GM23248 (cell line): ENCODE data around the gene CCDC112. TPM values are rescaled to one million over a fixed set of nuclear protein-coding genes. Genes with fewer than 3 reads are reported as not detected.

ENCODE experiments used
- DNase-seq: peaks from one replicate; pipeline ENCODE4 v3.0.0-alpha.2; 2015
- H2AFZ ChIP-seq: fragments of 200-600 bp; sonication (generic); 2 replicates; pipeline ENCODE4 v1.6.1; 2016; ENCODE audit warnings: antibody characterized with exemption
- H3F3A ChIP-seq: fragments of 200-600 bp; sonication (generic); 2 replicates; pipeline ENCODE4 v1.6.1; 2016; ENCODE audit warnings: mild to moderate bottlenecking, antibody characterized with exemption, mixed run types; ENCODE audit not compliant: insufficient read depth
- H3K27ac ChIP-seq: fragments of 200-600 bp; sonication (generic); 2 replicates; pipeline ENCODE4 v1.5.1; 2016; ENCODE audit warnings: mild to moderate bottlenecking
- H3K27me3 ChIP-seq: fragments of 200-600 bp; sonication (generic); replicated peaks from 2 replicates; pipeline ENCODE4 v1.6.1; 2016; ENCODE audit warnings: mild to moderate bottlenecking; ENCODE audit not compliant: insufficient read depth
- H3K36me3 ChIP-seq: fragments of 200-600 bp; sonication (generic); 2 replicates; pipeline ENCODE4 v1.6.1; 2016; ENCODE audit warnings: low read depth, mild to moderate bottlenecking
- H3K4me1 ChIP-seq: fragments of 200-600 bp; sonication (generic); 2 replicates; pipeline ENCODE4 v1.6.1; 2016; ENCODE audit warnings: mild to moderate bottlenecking; ENCODE audit not compliant: insufficient read depth
- H3K4me2 ChIP-seq: fragments of 200-600 bp; sonication (generic); one replicate; pipeline ENCODE4 v1.6.1; 2016; ENCODE audit warnings: mild to moderate bottlenecking; ENCODE audit not compliant: unreplicated experiment
- H3K4me3 ChIP-seq: fragments of 200-600 bp; sonication (generic); 2 replicates; pipeline ENCODE4 v1.5.1; 2016; ENCODE audit warnings: mild to moderate bottlenecking
- H3K79me2 ChIP-seq: fragments of 200-600 bp; sonication (generic); 2 replicates; pipeline ENCODE4 v1.6.1; 2016; ENCODE audit warnings: mild to moderate bottlenecking; ENCODE audit not compliant: insufficient read depth
- H3K9ac ChIP-seq: fragments of 200-600 bp; sonication (generic); 2 replicates; pipeline ENCODE4 v1.6.1; 2016; ENCODE audit warnings: mild to moderate bottlenecking
- H3K9me2 ChIP-seq: fragments of 200-600 bp; sonication (generic); 2 replicates; pipeline ENCODE4 v1.6.1; 2016; ENCODE audit warnings: mixed run types, mild to moderate bottlenecking, moderate library complexity; ENCODE audit not compliant: insufficient read depth
- H3K9me3 ChIP-seq: fragments of 200-600 bp; sonication (generic); one replicate; pipeline ENCODE4 v1.6.1; 2017; ENCODE audit warnings: low read depth
- H4K20me1 ChIP-seq: fragments of 200-600 bp; sonication (generic); 2 replicates; pipeline ENCODE4 v1.6.0; 2016; ENCODE audit not compliant: insufficient read depth
- EZH2 ChIP-seq: fragments of 200-600 bp; sonication (generic); IDR thresholded peaks from 2 replicates; pipeline ENCODE4 v1.6.1; 2018; ENCODE audit warnings: antibody characterized with exemption, mild to moderate bottlenecking; ENCODE audit not compliant: insufficient read depth, poor library complexity, severe bottlenecking
- EZH2phosphoT487 ChIP-seq: fragments of 200-600 bp; sonication (generic); IDR thresholded peaks from 2 replicates; pipeline ENCODE4 v1.6.1; 2018; ENCODE audit warnings: antibody characterized with exemption, moderate library complexity, mild to moderate bottlenecking, low read depth; ENCODE audit not compliant: insufficient read depth
- WGBS, 2 experiments: methylation state at CpG; one replicate each; pipeline ENCODE4 v1.1.6; 2015 to 2017; ENCODE audit warnings: low lambda C conversion rate in 2 of 2, low coverage in 1 of 2; ENCODE audit errors: missing lambda C conversion rate in 2 of 2; 5-methylcytosine and 5-hydroxymethylcytosine counted together
- in situ Hi-C: fragments of 300-500 bp; cut with MboI; formaldehyde crosslinking; loops from 2 replicates; pipeline ENCODE4 v1.15.0; 2020
- polyA plus RNA-seq: library from polyadenylated mRNA; unstranded; fragments of >200 nt; fragmentation: Nextera tagmentation; extraction: Ambion mirVana; gene quantifications from 2 replicates; pipeline ENCODE4 v1.2.1, GENCODE V29; 2016
- total RNA-seq: library from RNA; depleted of rRNA; stranded (reverse); fragments of >200 nt; shearing (Covaris generic); gene quantifications from 2 replicates; pipeline ENCODE4 v1.2.3, GENCODE V29; 2014

Gene CCDC112
- total and polyA plus RNA-seq, 2 experiments from 2014 or later, result 4.2 to 5.5 TPM

- Histone ChIP-seq H2AFZ (no peak overlapping the region), H3K4me1 (peaks cover 9% of the 10 kb centered on the region), H3K4me3 (no peak overlapping the region), H3K9me2 (no peaks in the 10 kb centered on the region), H3K36me3 (no peaks in the 10 kb centered on the region; the same call in 1 of the 2 replicates), H3K27ac (no peak overlapping the region), H3K9me3 (no peaks in the 10 kb centered on the region), H3K27me3 (no peaks in the 10 kb centered on the region), H3K9ac (no peak overlapping the region), H4K20me1 (no peaks in the 10 kb centered on the region), H3K4me2 (no peak overlapping the region), H3K79me2 (no peaks in the 10 kb centered on the region), H3F3A (peaks cover 9% of the 10 kb centered on the region; the same call in 1 of the 2 replicates)
- WGBS, 2 experiments, result 97 to 99% methylated on average over 3 of the region's 3 CpGs
- no peak for TF ChIP-seq EZH2
- no peak for TF ChIP-seq EZH2phosphoT487
- in situ Hi-C loops, result no loop called here
- DNase-seq, result no peak
These were observed 24.0 kb downstream of the CCDC112 start for GRCh38 chr5:115272297-115272958.

GRCh38 chr5:115271295-115272050 lies 25.0 kb downstream of the CCDC112 start:
- Histone ChIP-seq H3K36me3 (no peaks in the 10 kb centered on the region; the same call in 1 of the 2 replicates), H3K27ac (no peak overlapping the region), H3K4me1 (peaks cover 12% of the 10 kb centered on the region), H3K9me3 (no peaks in the 10 kb centered on the region), H4K20me1 (no peaks in the 10 kb centered on the region), H3K9me2 (no peaks in the 10 kb centered on the region), H3K27me3 (no peaks in the 10 kb centered on the region), H3K4me3 (no peak overlapping the region), H3K79me2 (no peaks in the 10 kb centered on the region), H2AFZ (no peak overlapping the region), H3K4me2 (no peak overlapping the region), H3F3A (peaks cover 11% of the 10 kb centered on the region; the same call in 1 of the 2 replicates), H3K9ac (no peak overlapping the region)
- WGBS, 2 experiments, result 92 to 100% methylated on average over 4 to 6 of the region's 6 CpGs
- DNase-seq, result no peak
- TF ChIP-seq EZH2 (no peak), EZH2phosphoT487 (no peak)
- in situ Hi-C loops, result no loop called here

GRCh38 chr5:115267617-115268016 lies 28.8 kb downstream of the CCDC112 start:
- no peaks in the 10 kb centered on the region; the same call in 1 of the 2 replicates for H3K36me3 ChIP-seq
- H3K9me2 ChIP-seq, result no peaks in the 10 kb centered on the region
- TF ChIP-seq EZH2 (no peak), EZH2phosphoT487 (no peak)
- H3F3A ChIP-seq, result peaks cover 11% of the 10 kb centered on the region; the same call in 1 of the 2 replicates
- no peak overlapping the region for H3K9ac ChIP-seq
- H3K4me2 ChIP-seq, result peak overlapping the region; percentile 9
- H4K20me1 ChIP-seq, result no peaks in the 10 kb centered on the region
- H3K9me3 ChIP-seq, result no peaks in the 10 kb centered on the region
- no peak overlapping the region for H2AFZ ChIP-seq
- no peaks in the 10 kb centered on the region for H3K79me2 ChIP-seq
- no peak overlapping the region for H3K4me3 ChIP-seq
- peak; percentile 71 for DNase-seq
- peak overlapping the region; percentile 4; the same call in 1 of the 2 replicates for H3K27ac ChIP-seq
- peaks cover 17% of the 10 kb centered on the region for H3K4me1 ChIP-seq
- in situ Hi-C loops, result no loop called here
- no peaks in the 10 kb centered on the region for H3K27me3 ChIP-seq

- peaks cover 32% of the 10 kb centered on the region for H3K4me1 ChIP-seq
- no peak overlapping the region for H3K9ac ChIP-seq
- no peaks in the 10 kb centered on the region for H3K9me2 ChIP-seq
- H3K4me3 ChIP-seq, result no peak overlapping the region
- H3K27me3 ChIP-seq, result no peaks in the 10 kb centered on the region
- H2AFZ ChIP-seq, result no peak overlapping the region
- in situ Hi-C loops, result no loop called here
- 91 to 94% methylated on average over 13 of the region's 13 CpGs for WGBS, 2 experiments
- no peak for DNase-seq
- peaks cover 8% of the 10 kb centered on the region; the same call in 1 of the 2 replicates for H4K20me1 ChIP-seq
- H3K27ac ChIP-seq, result no peak overlapping the region
- H3F3A ChIP-seq, result peaks cover 15% of the 10 kb centered on the region; the same call in 1 of the 2 replicates
- H3K9me3 ChIP-seq, result no peaks in the 10 kb centered on the region
- TF ChIP-seq EZH2 (no peak), EZH2phosphoT487 (no peak)
- no peaks in the 10 kb centered on the region; the same call in 1 of the 2 replicates for H3K36me3 ChIP-seq
- no peak overlapping the region for H3K4me2 ChIP-seq
- H3K79me2 ChIP-seq, result peaks cover 23% of the 10 kb centered on the region
These were observed 31.2 kb downstream of the CCDC112 start for GRCh38 chr5:115265220-115265619.
